Fibroblast of lung (primary cell): ENCODE data around the gene LYPLAL1. TPM values are rescaled to one million over a fixed set of nuclear protein-coding genes. Genes with fewer than 3 reads are reported as not detected.
"Not testable (repeated sequence)": the region's sequence is repeated elsewhere in the genome, so short reads cannot be mapped to it uniquely, and the experiment has no call there.

Experiments
- DNase-seq, 2 donors: peaks; one replicate each; pipeline versions ENCODE4 v3.0.0 to v3.0.0-alpha.2; 2010; ENCODE audit warnings: low read depth in 2 of 2
- H2AFZ ChIP-seq: 2 replicates; pipeline ENCODE4 v1.5.1; 2012; ENCODE audit warnings: low read length, control low read depth, inconsistent platforms
- H3K27ac ChIP-seq: 2 replicates; pipeline ENCODE4 v1.5.1; 2011; ENCODE audit warnings: low read length, control low read depth; ENCODE audit not compliant: insufficient read depth
- H3K27me3 ChIP-seq: 2 replicates; pipeline ENCODE4 v1.5.1; 2011; ENCODE audit warnings: mild to moderate bottlenecking, low read length; ENCODE audit not compliant: control insufficient read depth, insufficient read depth
- H3K36me3 ChIP-seq: 2 replicates; pipeline ENCODE4 v1.5.1; 2011; ENCODE audit warnings: low read length; ENCODE audit not compliant: control insufficient read depth, insufficient read depth
- H3K4me1 ChIP-seq: 2 replicates; pipeline ENCODE4 v1.5.1; 2011; ENCODE audit warnings: low read length; ENCODE audit not compliant: control insufficient read depth, insufficient read depth; ENCODE audit errors: extremely low read depth
- H3K4me2 ChIP-seq: 2 replicates; pipeline ENCODE4 v1.5.1; 2011; ENCODE audit warnings: low read length, control low read depth; ENCODE audit not compliant: insufficient read depth; ENCODE audit errors: extremely low read depth
- H3K4me3 ChIP-seq, 4 experiments: fragments of 200-600 bp in 1 of 4; sonication (generic) in 1 of 4; replicated peaks in 1 of 4; 2 replicates each; pipeline ENCODE4 v1.5.1; 2011 to 2016; ENCODE audit warnings: low read length in 4 of 4, low read depth in 3 of 4, mild to moderate bottlenecking in 3 of 4, control low read depth in 2 of 4, inconsistent platforms in 1 of 4, mixed read lengths in 1 of 4; ENCODE audit not compliant: insufficient read depth in 1 of 4; ENCODE audit errors: control extremely low read depth in 1 of 4
- H3K79me2 ChIP-seq: 2 replicates; pipeline ENCODE4 v1.5.1; 2012; ENCODE audit warnings: mild to moderate bottlenecking, low read length, inconsistent platforms; ENCODE audit not compliant: control insufficient read depth, insufficient read depth
- H3K9ac ChIP-seq: 2 replicates; pipeline ENCODE4 v1.5.1; 2011; ENCODE audit warnings: mild to moderate bottlenecking, low read length, control low read depth; ENCODE audit not compliant: insufficient read depth
- H3K9me3 ChIP-seq: 2 replicates; pipeline ENCODE4 v1.5.1; 2012; ENCODE audit warnings: low read depth, low read length; ENCODE audit not compliant: control insufficient read depth, insufficient read depth
- H4K20me1 ChIP-seq: 2 replicates; pipeline ENCODE4 v1.5.1; 2011; ENCODE audit warnings: low read length; ENCODE audit not compliant: control insufficient read depth, insufficient read depth; ENCODE audit errors: extremely low read depth
- EZH2 ChIP-seq: IDR thresholded peaks from 2 replicates; pipeline ENCODE4 v1.5.1; 2012; ENCODE audit warnings: low read length, control low read depth, mild to moderate bottlenecking; ENCODE audit errors: missing control alignments
- polyA plus RNA-seq, 2 donors: library from polyadenylated mRNA; depleted of rRNA in 1 of 2; stranded (reverse) in 1 of 2; unstranded in 1 of 2; fragments of >200 nt; gene quantifications; 2 replicates each; pipeline ENCODE4 v1.2.1, GENCODE V29; 2011 to 2012; ENCODE audit warnings: missing spikeins in 1 of 2
- total RNA-seq: library from RNA; depleted of rRNA; stranded (reverse); fragments of >200 nt; gene quantifications from 2 replicates; pipeline ENCODE4 v1.2.1, GENCODE V29; 2014
- TF ChIP-seq, protein P1 (sequence below), 2 donors: IDR thresholded peaks in 1 of 2; conservative IDR thresholded peaks in 1 of 2; 1 replicate in 1 of 2; 2 replicates in 1 of 2; pipeline ENCODE4 v1.5.1; 2011 to 2012; ENCODE audit warnings: low read length in 2 of 2, control low read depth in 1 of 2, inconsistent platforms in 1 of 2, low read depth in 1 of 2, mild to moderate bottlenecking in 1 of 2

Gene LYPLAL1
- total and polyA plus RNA-seq, 2 donors (not counting 1 experiment from before 2014, with no cell fraction given) = 29.9 to 51.5 TPM

DNA sequence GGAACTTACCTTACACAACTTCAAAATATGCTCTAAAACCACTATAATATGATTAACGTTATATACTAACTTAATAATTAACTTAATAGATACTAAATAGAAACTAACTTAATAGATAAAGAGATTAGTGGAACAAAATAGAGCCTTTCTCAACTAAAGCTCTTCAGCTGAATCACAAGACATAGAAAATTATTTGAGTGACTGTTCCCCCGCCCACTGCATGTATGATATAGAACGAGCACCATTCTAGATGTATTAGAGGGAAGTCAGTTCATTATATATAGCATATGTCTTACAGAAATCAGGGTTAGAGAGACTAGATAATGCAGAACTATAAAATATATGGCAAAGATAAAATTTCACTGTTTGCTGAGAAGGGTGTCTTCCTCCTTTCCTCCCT is 16.3 kb downstream of the LYPLAL1 start:
- Histone ChIP-seq H3K36me3 (no peaks in the 10 kb centered on the region), H3K4me1 (peaks cover 9% of the 10 kb centered on the region), H3K9me3 (no peaks in the 10 kb centered on the region), H3K79me2 (no peaks in the 10 kb centered on the region), H4K20me1 (no peaks in the 10 kb centered on the region), H3K27me3 (no peaks in the 10 kb centered on the region), H3K27ac (no peak overlapping the region), H3K9ac (no peak overlapping the region), H3K4me3 (no peak overlapping the region), H3K4me2 (no peak overlapping the region), H2AFZ (no peak overlapping the region)
- TF ChIP-seq, protein P1, sequence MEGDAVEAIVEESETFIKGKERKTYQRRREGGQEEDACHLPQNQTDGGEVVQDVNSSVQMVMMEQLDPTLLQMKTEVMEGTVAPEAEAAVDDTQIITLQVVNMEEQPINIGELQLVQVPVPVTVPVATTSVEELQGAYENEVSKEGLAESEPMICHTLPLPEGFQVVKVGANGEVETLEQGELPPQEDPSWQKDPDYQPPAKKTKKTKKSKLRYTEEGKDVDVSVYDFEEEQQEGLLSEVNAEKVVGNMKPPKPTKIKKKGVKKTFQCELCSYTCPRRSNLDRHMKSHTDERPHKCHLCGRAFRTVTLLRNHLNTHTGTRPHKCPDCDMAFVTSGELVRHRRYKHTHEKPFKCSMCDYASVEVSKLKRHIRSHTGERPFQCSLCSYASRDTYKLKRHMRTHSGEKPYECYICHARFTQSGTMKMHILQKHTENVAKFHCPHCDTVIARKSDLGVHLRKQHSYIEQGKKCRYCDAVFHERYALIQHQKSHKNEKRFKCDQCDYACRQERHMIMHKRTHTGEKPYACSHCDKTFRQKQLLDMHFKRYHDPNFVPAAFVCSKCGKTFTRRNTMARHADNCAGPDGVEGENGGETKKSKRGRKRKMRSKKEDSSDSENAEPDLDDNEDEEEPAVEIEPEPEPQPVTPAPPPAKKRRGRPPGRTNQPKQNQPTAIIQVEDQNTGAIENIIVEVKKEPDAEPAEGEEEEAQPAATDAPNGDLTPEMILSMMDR (conservative IDR thresholded peaks at IDR 0.05 in 1 of 2, IDR thresholded peaks at IDR 0.05 in 1 of 2; ENCODE audit: low read depth in 1 of 2, low read length in 2 of 2) = no peak
- no peak for TF ChIP-seq EZH2
- DNase-seq = no peak

DNA sequence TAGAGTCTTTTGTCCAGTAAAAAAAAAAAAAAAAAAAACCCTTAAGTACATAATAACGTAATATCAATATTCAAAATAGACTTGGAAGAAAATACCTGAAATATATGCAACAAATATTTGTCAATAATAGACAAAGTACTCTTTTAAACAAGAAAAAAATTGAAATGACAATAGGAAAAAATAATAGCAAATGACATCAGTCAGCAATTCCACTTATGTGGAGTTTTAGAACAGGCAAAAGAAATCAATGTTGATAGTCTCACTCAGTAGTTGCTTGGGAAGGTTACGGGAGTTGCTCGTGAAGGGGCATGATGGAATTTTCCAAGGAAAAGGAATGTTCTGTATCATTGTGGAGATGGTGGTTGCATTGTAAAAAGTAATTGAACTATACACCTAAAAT is 16.9 kb downstream of the LYPLAL1 start:
- Histone ChIP-seq H3K4me1 (peaks cover 9% of the 10 kb centered on the region), H3K79me2 (no peaks in the 10 kb centered on the region), H2AFZ (no peak overlapping the region), H3K27me3 (no peaks in the 10 kb centered on the region), H3K9me3 (no peaks in the 10 kb centered on the region), H3K4me3 (no peak overlapping the region), H4K20me1 (no peaks in the 10 kb centered on the region), H3K27ac (no peak overlapping the region), H3K9ac (no peak overlapping the region), H3K36me3 (no peaks in the 10 kb centered on the region), H3K4me2 (no peak overlapping the region)
- TF ChIP-seq, protein P1 (conservative IDR thresholded peaks at IDR 0.05 in 1 of 2, IDR thresholded peaks at IDR 0.05 in 1 of 2; ENCODE audit: low read depth in 1 of 2, low read length in 2 of 2) = no peak
- TF ChIP-seq EZH2 = no peak
- no peak for DNase-seq

DNA sequence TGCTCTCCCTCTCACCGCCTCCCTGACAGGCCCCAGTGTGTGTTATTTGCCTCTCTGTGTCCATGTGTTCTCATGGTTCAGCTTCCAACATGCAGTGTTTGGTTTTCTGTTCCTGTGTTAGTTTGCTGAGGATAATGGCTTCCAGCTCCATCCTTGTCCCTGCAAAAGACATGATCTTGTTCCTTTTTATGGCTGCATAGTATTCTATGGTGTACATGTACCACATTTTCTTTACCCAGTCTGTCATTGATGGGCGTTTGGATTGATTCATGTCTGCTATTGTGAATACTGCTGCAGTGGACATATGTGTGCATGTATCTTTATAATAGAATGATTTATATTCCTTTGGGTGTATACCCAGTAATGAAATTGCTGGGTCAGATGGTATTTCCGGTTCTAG is 22.2 kb downstream of the LYPLAL1 start:
- not testable (repeated sequence) for H2AFZ ChIP-seq, H3K9me3 ChIP-seq, H3K79me2 ChIP-seq, H3K4me2 ChIP-seq, H3K27me3 ChIP-seq, H3K4me1 ChIP-seq, H3K36me3 ChIP-seq, H3K27ac ChIP-seq, H3K4me3 ChIP-seq, H3K9ac ChIP-seq, H4K20me1 ChIP-seq, DNase-seq
